ENCODE data around the gene ZBTB7A. TPM values are rescaled to one million over a fixed set of nuclear protein-coding genes. Genes with fewer than 3 reads are reported as not detected.

ZBTB7A gene
- total RNA-seq, 1 experiment from 2014 or later = 49.5 TPM

DNA sequence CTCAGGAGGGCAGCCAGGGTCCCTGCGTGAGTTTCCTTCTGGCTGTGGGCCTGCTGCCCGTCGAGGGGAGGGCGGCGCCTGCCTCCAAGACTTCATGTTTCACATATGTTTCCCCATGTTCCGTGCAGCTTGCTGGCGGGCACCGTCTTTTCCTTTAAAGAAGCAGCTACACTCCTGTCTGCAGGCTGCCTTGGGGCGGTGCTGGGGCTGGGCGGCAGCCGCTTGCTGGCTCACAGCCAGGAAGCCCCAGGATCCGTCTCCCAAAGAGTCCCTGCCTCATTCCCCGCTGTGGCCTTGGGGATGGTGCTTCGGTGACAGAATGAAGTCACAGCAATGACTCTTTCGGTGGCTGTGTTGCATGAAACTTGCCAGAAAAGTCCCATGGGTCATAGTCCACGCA, 34.3 kb downstream of the ZBTB7A start:
- BruUV-seq (replicated peaks) = no TSS peak
- RAD21 ChIA-PET (ENCODE audit: low non-redundant PET in 1 of 2, low total read pairs in 2 of 2, uncharacterized antibody in 2 of 2, unreplicated experiment in 2 of 2) = no interaction called here
- no peak overlapping the region for H3K4me2 ChIP-seq (ENCODE audit: low read length)
- H3K9ac ChIP-seq (ENCODE audit: low read length) = no peak overlapping the region
- H3K4me3 ChIP-seq (replicated peaks in 1 of 2; ENCODE audit: low read depth in 1 of 2, low read length in 2 of 2) = no peak overlapping the region
- no peak for ATAC-seq
- peaks cover 0 to 6% of the 10 kb centered on the region in 2 experiments; a peak in 1 of 4 replicates for H3K9me3 ChIP-seq (ENCODE audit: control insufficient read depth in 1 of 2, insufficient read depth in 1 of 2, low read depth in 1 of 2, low read length in 2 of 2)
- no peaks in the 10 kb centered on the region for H4K20me1 ChIP-seq (ENCODE audit: insufficient read depth)
- H3K27me3 ChIP-seq (ENCODE audit: insufficient read depth, low read length) = no peaks in the 10 kb centered on the region
- no peak overlapping the region for H3K27ac ChIP-seq (ENCODE audit: low read depth, low read length)
- intact Hi-C loops (cut with micrococcal nuclease) = no loop called here
- TF ChIP-seq, protein P1, sequence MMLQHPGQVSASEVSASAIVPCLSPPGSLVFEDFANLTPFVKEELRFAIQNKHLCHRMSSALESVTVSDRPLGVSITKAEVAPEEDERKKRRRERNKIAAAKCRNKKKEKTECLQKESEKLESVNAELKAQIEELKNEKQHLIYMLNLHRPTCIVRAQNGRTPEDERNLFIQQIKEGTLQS (IDR thresholded peaks at IDR 0.05) = no peak
- TF ChIP-seq JUND (IDR thresholded peaks at IDR 0.05) = no peak
- no peak for TF ChIP-seq ZNF274 (IDR thresholded peaks at IDR 0.05; ENCODE audit: low read depth, low read length)
- TF ChIP-seq, protein P2, sequence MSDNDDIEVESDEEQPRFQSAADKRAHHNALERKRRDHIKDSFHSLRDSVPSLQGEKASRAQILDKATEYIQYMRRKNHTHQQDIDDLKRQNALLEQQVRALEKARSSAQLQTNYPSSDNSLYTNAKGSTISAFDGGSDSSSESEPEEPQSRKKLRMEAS (IDR thresholded peaks at IDR 0.05) = no peak
- TF ChIP-seq RAD21 (IDR thresholded peaks at IDR 0.05; ENCODE audit: low read depth) = no peak
- TF ChIP-seq EGR1 (IDR thresholded peaks at IDR 0.05; ENCODE audit: low read depth) = no peak
- no peak for TF ChIP-seq ELF1 (IDR thresholded peaks at IDR 0.05; ENCODE audit: borderline replicate concordance, low read depth)
- no peak for TF ChIP-seq SRF (IDR thresholded peaks at IDR 0.05; ENCODE audit: low read depth)
- TF ChIP-seq CBX3 (IDR thresholded peaks at IDR 0.05; ENCODE audit: low read depth) = no peak
- no peak for TF ChIP-seq POLR2A (IDR thresholded peaks at IDR 0.05; ENCODE audit: borderline replicate concordance, extremely low read depth, insufficient read depth, insufficient read length)
- no peak for TF ChIP-seq EZH2phosphoT487 (IDR thresholded peaks at IDR 0.05; ENCODE audit: borderline replicate concordance)
- H2AFZ ChIP-seq (ENCODE audit: low read depth, low read length, poor library complexity, severe bottlenecking) = no peak overlapping the region
- H3K9me2 ChIP-seq (ENCODE audit: insufficient read depth) = no peaks in the 10 kb centered on the region
- H3K4me1 ChIP-seq (ENCODE audit: control insufficient read depth in 1 of 2, insufficient read depth in 2 of 2, low read length in 2 of 2) = no peaks in the 10 kb centered on the region
- CTCF ChIA-PET = no interaction called here
- DNase-seq (ENCODE audit: low read depth, low spot score) = no peak
- POLR2A ChIA-PET = no interaction called here
- H3K79me2 ChIP-seq (ENCODE audit: insufficient read depth, low read length) = no peaks in the 10 kb centered on the region
- H3K36me3 ChIP-seq (ENCODE audit: control insufficient read depth in 1 of 2, insufficient read depth in 2 of 2, low read length in 2 of 2) = peaks cover 3 to 23% of the 10 kb centered on the region in 2 experiments

DNA sequence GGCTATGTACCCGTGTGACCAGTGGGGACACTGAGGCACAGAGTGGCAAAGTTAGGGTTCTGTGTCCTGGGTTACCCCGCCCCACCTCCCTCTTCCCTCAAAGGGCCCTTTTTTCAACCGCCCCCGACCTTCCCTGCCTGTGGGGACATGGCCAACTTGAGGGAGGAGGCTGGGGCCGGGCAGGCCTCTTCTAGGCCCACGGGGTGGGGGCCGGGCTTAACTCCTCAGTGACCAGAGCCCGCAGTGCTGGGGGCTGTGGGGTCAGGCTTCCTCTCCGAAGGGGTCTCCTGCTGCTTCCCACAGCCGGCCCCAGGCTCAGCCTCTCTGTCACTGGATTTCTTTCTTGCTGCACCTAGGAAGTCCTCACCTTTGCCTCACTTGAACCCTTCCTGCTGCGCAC, 35.3 kb downstream of the ZBTB7A start:
- ATAC-seq (no peak), DNase-seq (ENCODE audit: low read depth, low spot score) (no peak)
- ChIA-PET POLR2A (no interaction called here), RAD21 (ENCODE audit: low non-redundant PET in 1 of 2, low total read pairs in 2 of 2, uncharacterized antibody in 2 of 2, unreplicated experiment in 2 of 2) (no interaction called here), CTCF (no interaction called here)
- BruUV-seq (replicated peaks) = no TSS peak
- no peak overlapping the region for H3K9ac ChIP-seq (ENCODE audit: low read length)
- H3K4me1 ChIP-seq (ENCODE audit: control insufficient read depth in 1 of 2, insufficient read depth in 2 of 2, low read length in 2 of 2) = no peaks in the 10 kb centered on the region
- H3K36me3 ChIP-seq (ENCODE audit: control insufficient read depth in 1 of 2, insufficient read depth in 2 of 2, low read length in 2 of 2) = peaks cover 3 to 23% of the 10 kb centered on the region in 2 experiments
- TF ChIP-seq, protein P3, sequence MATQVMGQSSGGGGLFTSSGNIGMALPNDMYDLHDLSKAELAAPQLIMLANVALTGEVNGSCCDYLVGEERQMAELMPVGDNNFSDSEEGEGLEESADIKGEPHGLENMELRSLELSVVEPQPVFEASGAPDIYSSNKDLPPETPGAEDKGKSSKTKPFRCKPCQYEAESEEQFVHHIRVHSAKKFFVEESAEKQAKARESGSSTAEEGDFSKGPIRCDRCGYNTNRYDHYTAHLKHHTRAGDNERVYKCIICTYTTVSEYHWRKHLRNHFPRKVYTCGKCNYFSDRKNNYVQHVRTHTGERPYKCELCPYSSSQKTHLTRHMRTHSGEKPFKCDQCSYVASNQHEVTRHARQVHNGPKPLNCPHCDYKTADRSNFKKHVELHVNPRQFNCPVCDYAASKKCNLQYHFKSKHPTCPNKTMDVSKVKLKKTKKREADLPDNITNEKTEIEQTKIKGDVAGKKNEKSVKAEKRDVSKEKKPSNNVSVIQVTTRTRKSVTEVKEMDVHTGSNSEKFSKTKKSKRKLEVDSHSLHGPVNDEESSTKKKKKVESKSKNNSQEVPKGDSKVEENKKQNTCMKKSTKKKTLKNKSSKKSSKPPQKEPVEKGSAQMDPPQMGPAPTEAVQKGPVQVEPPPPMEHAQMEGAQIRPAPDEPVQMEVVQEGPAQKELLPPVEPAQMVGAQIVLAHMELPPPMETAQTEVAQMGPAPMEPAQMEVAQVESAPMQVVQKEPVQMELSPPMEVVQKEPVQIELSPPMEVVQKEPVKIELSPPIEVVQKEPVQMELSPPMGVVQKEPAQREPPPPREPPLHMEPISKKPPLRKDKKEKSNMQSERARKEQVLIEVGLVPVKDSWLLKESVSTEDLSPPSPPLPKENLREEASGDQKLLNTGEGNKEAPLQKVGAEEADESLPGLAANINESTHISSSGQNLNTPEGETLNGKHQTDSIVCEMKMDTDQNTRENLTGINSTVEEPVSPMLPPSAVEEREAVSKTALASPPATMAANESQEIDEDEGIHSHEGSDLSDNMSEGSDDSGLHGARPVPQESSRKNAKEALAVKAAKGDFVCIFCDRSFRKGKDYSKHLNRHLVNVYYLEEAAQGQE (IDR thresholded peaks at IDR 0.05; ENCODE audit: low read depth) = no peak
- TF ChIP-seq POLR2A (IDR thresholded peaks at IDR 0.05; ENCODE audit: borderline replicate concordance, extremely low read depth, insufficient read depth, insufficient read length) = no peak
- no peak for TF ChIP-seq ZFX (IDR thresholded peaks at IDR 0.05)
- no peak for TF ChIP-seq TCF7L2 (IDR thresholded peaks at IDR 0.05; ENCODE audit: borderline replicate concordance, extremely low read depth, insufficient read depth, insufficient read length)
- TF ChIP-seq EZH2phosphoT487 (IDR thresholded peaks at IDR 0.05; ENCODE audit: borderline replicate concordance) = no peak
- no peaks in the 10 kb centered on the region for H3K27me3 ChIP-seq (ENCODE audit: insufficient read depth, low read length)
- H2AFZ ChIP-seq (ENCODE audit: low read depth, low read length, poor library complexity, severe bottlenecking) = no peak overlapping the region
- no peaks in the 10 kb centered on the region for H3K9me2 ChIP-seq (ENCODE audit: insufficient read depth)
- intact Hi-C loops (cut with micrococcal nuclease) = no loop called here
- peaks cover 0 to 2% of the 10 kb centered on the region in 2 experiments; a peak in 1 of 4 replicates for H3K9me3 ChIP-seq (ENCODE audit: control insufficient read depth in 1 of 2, insufficient read depth in 1 of 2, low read depth in 1 of 2, low read length in 2 of 2)
- no peak overlapping the region for H3K27ac ChIP-seq (ENCODE audit: low read depth, low read length)
- H3K4me2 ChIP-seq (ENCODE audit: low read length) = no peak overlapping the region
- H3K79me2 ChIP-seq (ENCODE audit: insufficient read depth, low read length) = no peaks in the 10 kb centered on the region
- H4K20me1 ChIP-seq (ENCODE audit: insufficient read depth) = no peaks in the 10 kb centered on the region
- no peak overlapping the region for H3K4me3 ChIP-seq (replicated peaks in 1 of 2; ENCODE audit: low read depth in 1 of 2, low read length in 2 of 2)
